Ishikawa (cell line): ENCODE results near the gene MYH6.

Source experiments
- CEBPB ChIP-seq: IDR thresholded peaks from 2 replicates; pipeline ENCODE4 v1.6.1; 2012
- EP300 ChIP-seq: IDR thresholded peaks from 2 replicates; pipeline ENCODE4 v1.6.1; 2012; ENCODE audit warnings: borderline replicate concordance
- NFIC ChIP-seq: IDR thresholded peaks from 2 replicates; pipeline ENCODE4 v1.6.1; 2012
- RAD21 ChIP-seq: IDR thresholded peaks from 2 replicates; pipeline ENCODE4 v1.6.1; 2012; ENCODE audit warnings: low read depth
- YY1 ChIP-seq: IDR thresholded peaks from 2 replicates; pipeline ENCODE4 v1.6.1; 2012; ENCODE audit warnings: low read depth
- TF ChIP-seq, protein P1 (sequence below): IDR thresholded peaks from 2 replicates; pipeline ENCODE4 v1.6.1; 2012

DNA sequence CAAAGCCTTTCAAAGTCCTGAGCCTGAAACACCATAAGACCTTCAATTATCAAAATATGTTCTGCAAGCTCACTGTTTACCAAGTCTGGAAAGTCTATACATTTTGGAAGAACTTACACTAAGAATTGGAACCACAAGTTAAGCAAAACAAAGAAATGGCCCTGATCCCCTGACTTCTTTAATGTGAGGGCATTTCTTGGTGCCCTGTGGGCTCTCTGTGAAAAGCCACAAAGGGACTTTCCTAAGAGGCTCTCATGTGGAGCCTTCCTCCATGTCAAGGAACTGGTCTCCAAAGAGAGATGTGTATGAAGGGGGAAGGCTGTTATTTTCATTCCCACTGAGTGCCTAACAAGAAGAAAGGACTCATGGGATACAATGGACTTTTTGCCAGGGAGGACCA lies 13.5 kb upstream of the MYH6 start:
- TF ChIP-seq, protein P1, sequence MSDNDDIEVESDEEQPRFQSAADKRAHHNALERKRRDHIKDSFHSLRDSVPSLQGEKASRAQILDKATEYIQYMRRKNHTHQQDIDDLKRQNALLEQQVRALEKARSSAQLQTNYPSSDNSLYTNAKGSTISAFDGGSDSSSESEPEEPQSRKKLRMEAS = no peak
- TF ChIP-seq RAD21 = no peak
- no peak for TF ChIP-seq YY1
- TF ChIP-seq CEBPB = no peak
- no peak for TF ChIP-seq NFIC
- TF ChIP-seq EP300 = no peak
